ENCODE results near the gene GPR148. TPM values are rescaled to one million over a fixed set of nuclear protein-coding genes. Genes with fewer than 3 reads are reported as not detected.

The GPR148 gene
- total RNA-seq, 1 donor from 2014 or later, result not detected

- DNase-seq (ENCODE audit: extremely low spot score in 2 of 2), result peak in 1 of 2 donors; percentile 79
- no peaks in the 10 kb centered on the region for H3K27me3 ChIP-seq
- TF ChIP-seq POLR2AphosphoS5 (IDR thresholded peaks at IDR 0.05; ENCODE audit: insufficient read depth in 1 of 2, low read depth in 1 of 2), result no peak
- no peak for TF ChIP-seq POLR2A (IDR thresholded peaks at IDR 0.05)
- no peak for TF ChIP-seq CTCF (IDR thresholded peaks at IDR 0.05)
- no peaks in the 10 kb centered on the region for H3K4me1 ChIP-seq
- intact Hi-C loops (cut with DNase I), result no loop called here
- no peaks in the 10 kb centered on the region for H3K36me3 ChIP-seq
- no peaks in the 10 kb centered on the region for H3K9me3 ChIP-seq
- no peak overlapping the region for H3K27ac ChIP-seq
- no peak overlapping the region for H3K4me3 ChIP-seq
Observed at GRCh38 chr2:130763405-130763804, 34.5 kb downstream of the GPR148 start.

GRCh38 chr2:130764035-130764820 lies 35.4 kb downstream of the GPR148 start:
- Histone ChIP-seq H3K9me3 (no peaks in the 10 kb centered on the region), H3K4me3 (no peak overlapping the region), H3K27me3 (no peaks in the 10 kb centered on the region), H3K4me1 (no peaks in the 10 kb centered on the region), H3K27ac (no peak overlapping the region), H3K36me3 (no peaks in the 10 kb centered on the region)
- intact Hi-C loops (cut with DNase I), result no loop called here
- no peak for DNase-seq (ENCODE audit: extremely low spot score in 2 of 2)
- no peak for TF ChIP-seq POLR2A (IDR thresholded peaks at IDR 0.05)

DNA sequence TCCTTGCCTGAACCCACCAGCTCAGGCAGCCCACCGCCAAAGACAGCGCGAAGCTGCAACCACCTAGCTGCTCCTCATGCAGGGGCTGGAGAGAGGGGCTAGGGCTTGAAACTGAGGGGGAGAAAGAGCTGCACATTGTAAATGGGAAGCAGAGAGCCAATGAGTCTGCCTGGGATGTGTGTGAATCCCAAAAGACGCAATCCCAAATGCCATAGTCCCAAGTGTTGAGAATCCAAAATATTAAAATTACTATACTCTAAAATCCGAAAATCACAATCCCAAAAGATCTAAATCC lies 35.9 kb downstream of the GPR148 start:
- no peak for DNase-seq (ENCODE audit: extremely low spot score in 2 of 2)
- Histone ChIP-seq H3K36me3 (no peaks in the 10 kb centered on the region), H3K4me1 (no peaks in the 10 kb centered on the region), H3K9me3 (no peaks in the 10 kb centered on the region), H3K4me3 (no peak overlapping the region), H3K27me3 (no peaks in the 10 kb centered on the region), H3K27ac (no peak overlapping the region)
- TF ChIP-seq POLR2AphosphoS5 (IDR thresholded peaks at IDR 0.05; ENCODE audit: insufficient read depth in 1 of 2, low read depth in 1 of 2), result no peak
- no peak for TF ChIP-seq CTCF (IDR thresholded peaks at IDR 0.05)
- TF ChIP-seq POLR2A (IDR thresholded peaks at IDR 0.05), result no peak
- intact Hi-C loops (cut with DNase I), result no loop called here

DNA sequence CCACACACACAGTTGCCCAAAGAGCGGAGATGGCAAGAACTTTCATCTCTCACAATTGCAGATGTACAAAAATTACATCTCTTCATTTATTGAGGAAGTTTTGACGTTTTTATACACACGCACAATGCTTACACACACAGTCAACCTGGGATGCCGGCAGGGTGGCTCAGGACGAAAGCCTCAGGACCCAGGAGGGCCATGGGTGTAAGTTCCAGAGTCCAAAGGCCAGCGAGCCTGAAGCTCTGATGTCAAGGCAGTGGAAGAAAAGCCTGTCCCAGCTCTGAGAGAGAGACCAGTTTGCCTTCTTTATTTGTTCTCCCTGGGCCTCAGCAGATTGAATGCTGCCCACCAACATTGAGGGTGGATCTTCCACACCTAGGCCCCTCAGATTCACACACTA lies 36.6 kb downstream of the GPR148 start:
- Histone ChIP-seq H3K27me3 (no peaks in the 10 kb centered on the region), H3K4me1 (no peaks in the 10 kb centered on the region), H3K36me3 (no peaks in the 10 kb centered on the region), H3K4me3 (no peak overlapping the region), H3K27ac (no peak overlapping the region), H3K9me3 (no peaks in the 10 kb centered on the region)
- TF ChIP-seq CTCF (IDR thresholded peaks at IDR 0.05) (no peak), POLR2AphosphoS5 (IDR thresholded peaks at IDR 0.05; ENCODE audit: insufficient read depth in 1 of 2, low read depth in 1 of 2) (no peak), POLR2A (IDR thresholded peaks at IDR 0.05) (no peak)
- DNase-seq (ENCODE audit: extremely low spot score in 2 of 2), result no peak
- intact Hi-C loops (cut with DNase I), result no loop called here

DNA sequence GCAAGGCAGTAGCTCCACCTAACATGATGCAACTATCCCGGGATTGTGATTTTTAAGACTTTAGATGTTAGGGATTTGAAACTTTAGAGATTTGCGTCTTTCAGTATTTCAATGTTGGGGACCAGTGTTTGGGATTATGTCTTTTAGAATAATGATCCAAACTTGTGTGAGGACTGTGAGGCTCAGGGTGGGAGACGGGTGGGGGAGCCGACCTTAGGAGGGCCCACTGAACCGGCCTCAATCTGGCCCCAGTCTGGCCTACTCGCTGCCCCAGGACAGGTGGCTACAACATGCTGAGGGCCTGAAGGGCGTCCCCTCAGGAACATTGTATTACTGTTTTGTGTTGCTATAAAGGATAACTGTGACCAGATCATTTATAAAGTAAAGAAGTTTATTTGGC lies 37.2 kb downstream of the GPR148 start:
- Histone ChIP-seq H3K27me3 (no peaks in the 10 kb centered on the region), H3K9me3 (no peaks in the 10 kb centered on the region), H3K27ac (no peak overlapping the region), H3K4me3 (no peak overlapping the region), H3K4me1 (no peaks in the 10 kb centered on the region), H3K36me3 (no peaks in the 10 kb centered on the region)
- TF ChIP-seq POLR2AphosphoS5 (IDR thresholded peaks at IDR 0.05; ENCODE audit: insufficient read depth in 1 of 2, low read depth in 1 of 2) (no peak), CTCF (IDR thresholded peaks at IDR 0.05) (no peak), POLR2A (IDR thresholded peaks at IDR 0.05) (no peak)
- no peak for DNase-seq (ENCODE audit: extremely low spot score in 2 of 2)
- intact Hi-C loops (cut with DNase I), result no loop called here

Measured in vagina (tissue), 2 donors.